H1 (cell line): ENCODE data around the gene DPEP2. TPM values are rescaled to one million over a fixed set of nuclear protein-coding genes. Genes with fewer than 3 reads are reported as not detected.

Experiments used
- CTCF ChIA-PET: fragments of 300-600 bp; sonication (Branson Sonifier 250); formaldehyde crosslinking; loops from one replicate; lab custom pipeline; 2021; ENCODE audit not compliant: partially characterized antibody; lab: Charles Lee
- POLR2A ChIA-PET: fragments of 300-600 bp; sonication (Branson Sonifier 250); formaldehyde crosslinking; loops from one replicate; lab custom pipeline; 2021; ENCODE audit warnings: inconsistent platforms; ENCODE audit not compliant: partially characterized antibody; lab: Charles Lee
- DNase-seq, 2 experiments: peaks; one replicate each; pipeline versions ENCODE4 v3.0.0 to v3.0.0-alpha.2; 2010 to 2022; ENCODE audit warnings: low spot score in 2 of 2, low read depth in 1 of 2, mixed read lengths in 1 of 2
- FAIRE-seq: peaks from 2 replicates; lab custom pipeline; 2011; peaks lifted over from hg19 to GRCh38; lab: Jason Lieb, UNC
- H2AFZ ChIP-seq: 2 replicates; pipeline ENCODE4 v1.8.1; 2012; ENCODE audit warnings: low read length, inconsistent platforms
- H2AK5ac ChIP-seq: 2 replicates; pipeline ENCODE4 v1.6.1; 2013; ENCODE audit warnings: low read depth, low read length
- H2BK120ac ChIP-seq: replicated peaks from 2 replicates; pipeline ENCODE3; 2013; ENCODE audit warnings: low read depth, low read length, inconsistent platforms
- H2BK12ac ChIP-seq: 2 replicates; pipeline ENCODE4 v1.6.1; 2013; ENCODE audit warnings: low read depth, low read length
- H2BK15ac ChIP-seq: 2 replicates; pipeline ENCODE4 v1.6.1; 2013; ENCODE audit warnings: low read length
- H2BK20ac ChIP-seq: 2 replicates; pipeline ENCODE4 v1.6.1; 2013; ENCODE audit warnings: low read length
- H2BK5ac ChIP-seq: 2 replicates; pipeline ENCODE4 v1.6.1; 2013; ENCODE audit warnings: low read depth, low read length
- H3K14ac ChIP-seq: 2 replicates; pipeline ENCODE4 v1.6.1; 2013; ENCODE audit warnings: inconsistent platforms; ENCODE audit not compliant: insufficient read length
- H3K18ac ChIP-seq: 2 replicates; pipeline ENCODE4 v1.6.1; 2013; ENCODE audit warnings: low read length; ENCODE audit errors: extremely low read depth
- H3K23ac ChIP-seq: 2 replicates; pipeline ENCODE4 v1.6.1; 2013; ENCODE audit warnings: inconsistent platforms; ENCODE audit not compliant: insufficient read length
- H3K23me2 ChIP-seq: 2 replicates; pipeline ENCODE4 v1.6.1; 2013; ENCODE audit warnings: low read depth, low read length
- H3K27ac ChIP-seq: 2 replicates; pipeline ENCODE4 v1.6.1; 2011; ENCODE audit warnings: low read depth, low read length, inconsistent platforms
- H3K27me3 ChIP-seq, 4 experiments: replicated peaks in 1 of 4; 1 replicate in 1 of 4; 2 replicates in 3 of 4; pipeline versions ENCODE4 v1.6.1 to v1.8.1; 2011 to 2013; ENCODE audit warnings: low read length in 3 of 4, mild to moderate bottlenecking in 3 of 4, inconsistent platforms in 2 of 4, mixed read lengths in 2 of 4, moderate library complexity in 1 of 4; ENCODE audit not compliant: control insufficient read depth in 3 of 4, insufficient read depth in 3 of 4; ENCODE audit errors: extremely low read depth in 1 of 4
- H3K36me3 ChIP-seq, 4 experiments: 2 replicates each; pipeline versions ENCODE4 v1.6.1 to v1.8.1; 2011 to 2013; ENCODE audit warnings: mild to moderate bottlenecking in 4 of 4, low read length in 3 of 4, moderate library complexity in 2 of 4, control low read depth in 1 of 4, inconsistent platforms in 1 of 4; ENCODE audit not compliant: insufficient read depth in 4 of 4, control insufficient read depth in 2 of 4
- H3K4ac ChIP-seq: replicated peaks from 2 replicates; pipeline ENCODE3; 2013; ENCODE audit warnings: low read length, low read depth, mixed read lengths, inconsistent platforms; ENCODE audit not compliant: insufficient read length
- H3K4me1 ChIP-seq, 4 experiments: replicated peaks in 1 of 4; 1 replicate in 1 of 4; 2 replicates in 3 of 4; pipeline versions ENCODE4 v1.6.1 to v1.8.1; 2011 to 2013; ENCODE audit warnings: low read length in 3 of 4, inconsistent platforms in 2 of 4, mixed read lengths in 1 of 4; ENCODE audit not compliant: insufficient read depth in 4 of 4, control insufficient read depth in 3 of 4
- H3K4me2 ChIP-seq, 2 experiments: 2 replicates each; pipeline versions ENCODE4 v1.6.1 to v1.8.1; 2011 to 2013; ENCODE audit warnings: low read depth in 2 of 2, low read length in 2 of 2, control low read depth in 1 of 2, inconsistent platforms in 1 of 2, mild to moderate bottlenecking in 1 of 2; ENCODE audit not compliant: insufficient read depth in 1 of 2
- H3K4me3 ChIP-seq, 4 experiments: fragments of 200-600, 300-600 bp in 1 of 4; sonication (generic), shearing (Covaris generic), sonication (Bioruptor Twin) in 1 of 4; 2 replicates each; pipeline versions ENCODE4 v1.5.1 to v1.8.1; 2011 to 2016; ENCODE audit warnings: low read length in 4 of 4, low read depth in 3 of 4, control low read depth in 2 of 4, inconsistent platforms in 2 of 4, mild to moderate bottlenecking in 2 of 4, mixed read lengths in 1 of 4, moderate library complexity in 1 of 4; ENCODE audit not compliant: insufficient read depth in 2 of 4; ENCODE audit errors: extremely low read depth in 1 of 4
- H3K56ac ChIP-seq: replicated peaks from 2 replicates; pipeline ENCODE3; 2013; ENCODE audit warnings: low read depth, mild to moderate bottlenecking, mixed read lengths, low read length, inconsistent platforms; ENCODE audit not compliant: insufficient read length
- H3K79me1 ChIP-seq: 2 replicates; pipeline ENCODE4 v1.6.1; 2013; ENCODE audit warnings: low read depth, low read length, control low read depth
- H3K79me2 ChIP-seq, 2 experiments: 2 replicates each; pipeline versions ENCODE4 v1.6.1 to v1.8.1; 2012 to 2013; ENCODE audit warnings: low read length in 2 of 2, mild to moderate bottlenecking in 2 of 2, inconsistent platforms in 1 of 2; ENCODE audit not compliant: insufficient read depth in 2 of 2, control insufficient read depth in 1 of 2
- H3K9ac ChIP-seq, 4 experiments: replicated peaks in 1 of 4; 1 replicate in 1 of 4; 2 replicates in 3 of 4; pipeline versions ENCODE4 v1.6.1 to v1.8.1; 2011 to 2013; ENCODE audit warnings: low read depth in 3 of 4, low read length in 3 of 4, control low read depth in 2 of 4, mild to moderate bottlenecking in 2 of 4, moderate library complexity in 2 of 4, inconsistent platforms in 1 of 4; ENCODE audit errors: extremely low read depth in 1 of 4
- H3K9me3 ChIP-seq, 2 experiments: 2 replicates each; pipeline versions ENCODE4 v1.6.1 to v1.8.1; 2012 to 2013; ENCODE audit warnings: mild to moderate bottlenecking in 2 of 2, moderate library complexity in 2 of 2, control low read depth in 1 of 2, inconsistent platforms in 1 of 2, low read depth in 1 of 2, low read length in 1 of 2, mixed read lengths in 1 of 2; ENCODE audit not compliant: insufficient read depth in 2 of 2
- H4K20me1 ChIP-seq, 2 experiments: replicated peaks in 1 of 2; 2 replicates each; pipeline versions ENCODE3 to v1.8.1; 2011 to 2013; ENCODE audit warnings: inconsistent platforms in 2 of 2, low read length in 2 of 2, mild to moderate bottlenecking in 1 of 2; ENCODE audit not compliant: insufficient read depth in 2 of 2, control insufficient read depth in 1 of 2
- H4K5ac ChIP-seq: 2 replicates; pipeline ENCODE4 v1.6.1; 2013; ENCODE audit warnings: low read length, low read depth, mixed read lengths, inconsistent platforms; ENCODE audit not compliant: insufficient read length
- H4K8ac ChIP-seq: 2 replicates; pipeline ENCODE4 v1.8.0; 2013; ENCODE audit warnings: mild to moderate bottlenecking, moderate library complexity, low read length, inconsistent platforms; ENCODE audit not compliant: insufficient read depth; ENCODE audit errors: extremely low read depth
- H4K91ac ChIP-seq: replicated peaks from 2 replicates; pipeline ENCODE3; 2013; ENCODE audit warnings: low read length, mixed read lengths, inconsistent platforms; ENCODE audit not compliant: insufficient read length
- ASH2L ChIP-seq: fragments of 200-600, 300-600 bp; sonication (generic); IDR thresholded peaks from one replicate; pipeline ENCODE4 v1.7.1; 2017; ENCODE audit warnings: low read length
- JUN ChIP-seq: IDR thresholded peaks from 2 replicates; pipeline ENCODE4 v1.6.1; 2011; ENCODE audit warnings: low read depth, mild to moderate bottlenecking, improper control_type of control experiment, low read length
- WGBS, 2 experiments: shearing (Covaris generic) in 1 of 2; methylation state at CpG; one replicate each; pipeline versions ENCODE4 v1.1.6 to v1.1.7; 2013 to 2015; ENCODE audit warnings: low lambda C conversion rate in 2 of 2, mixed read lengths in 2 of 2, inconsistent platforms in 1 of 2, low coverage in 1 of 2, missing lambda C conversion rate in 1 of 2; ENCODE audit not compliant: insufficient replicate concordance in 2 of 2, insufficient coverage in 1 of 2, insufficient read length in 1 of 2; ENCODE audit errors: extremely low coverage in 1 of 2, missing lambda C conversion rate in 1 of 2; 5-methylcytosine and 5-hydroxymethylcytosine counted together
- polyA plus RNA-seq, 7 experiments: library from polyadenylated mRNA; depleted of rRNA in 3 of 7; stranded (reverse) in 5 of 7; unstranded in 2 of 7; fragments of >200 nt in 5 of 7; fragments of 200-250 nt in 2 of 7; gene quantifications; 1 replicate in 5 of 7; 2 replicates in 1 of 7; 4 replicates in 1 of 7; pipeline versions ENCODE4 v1.2.1 to v1.2.3, GENCODE V29; 2011 to 2013; ENCODE audit warnings: missing spikeins in 2 of 7, mixed read lengths in 2 of 7
- total RNA-seq: library from RNA; stranded (reverse); fragmentation: NEBNext Ultra II Directional; extraction: Animal tissue kit (Norgen Biotek cat#: 25700); gene quantifications from 2 replicates; pipeline ENCODE4 v1.2.1, GENCODE V29; 2021

DPEP2 gene
- total and polyA plus RNA-seq, 2 of the 8 experiments (the other 6 are each of a cell fraction or from before 2014, with no cell fraction given), result not detected

GRCh38 chr16:68047987-68048386 is 48.7 kb upstream of the DPEP2 start:
- Histone ChIP-seq H3K4me3 (no peak overlapping the region), H2BK5ac (no peak overlapping the region), H3K23me2 (no peaks in the 10 kb centered on the region), H4K8ac (no peak overlapping the region), H4K5ac (no peak overlapping the region), H3K23ac (no peak overlapping the region), H3K9me3 (no peaks in the 10 kb centered on the region), H2AFZ (no peak overlapping the region), H3K9ac (no peak overlapping the region), H2BK20ac (no peak overlapping the region), H3K79me1 (peaks cover 5% of the 10 kb centered on the region), H3K79me2 (no peaks in the 10 kb centered on the region), H3K56ac (no peak overlapping the region), H3K4me1 (no peaks in the 10 kb centered on the region), H3K4ac (no peak overlapping the region), H2BK120ac (no peak overlapping the region), H3K27me3 (no peaks in the 10 kb centered on the region), H4K20me1 (no peaks in the 10 kb centered on the region), H4K91ac (no peak overlapping the region), H3K18ac (no peak overlapping the region), H2AK5ac (no peak overlapping the region), H3K4me2 (no peak overlapping the region), H2BK15ac (no peak overlapping the region), H3K27ac (no peak overlapping the region), H3K36me3 (peaks cover 0 to 9% (median 5%) of the 10 kb centered on the region in 4 experiments; a peak in 4 of 8 replicates), H3K14ac (no peak overlapping the region), H2BK12ac (no peak overlapping the region)
- no peak for FAIRE-seq
- no peak for DNase-seq
- 95% methylated on average over 2 of the region's 2 CpGs; no CpG with 5 or more reads in 1 of the 2 experiments for WGBS, 2 experiments
- CTCF ChIA-PET, result interaction anchor here (1.0 to 1.2 kb wide), 3 partner anchors 17 to 182 kb away, joined by 3 read pairs; no protein-coding TSS in a partner anchor
- POLR2A ChIA-PET, result interaction anchor here (1.5 kb wide), 1 partner anchor 26 kb away, joined by 4 read pairs; no protein-coding TSS in a partner anchor
- no peak for TF ChIP-seq JUN
- TF ChIP-seq ASH2L, result no peak
